ENCODE measurements around the gene TIMELESS.
"Not testable (repeated sequence)": the region's sequence is repeated elsewhere in the genome, so short reads cannot be mapped to it uniquely, and the experiment has no call there.

Gene TIMELESS

DNA sequence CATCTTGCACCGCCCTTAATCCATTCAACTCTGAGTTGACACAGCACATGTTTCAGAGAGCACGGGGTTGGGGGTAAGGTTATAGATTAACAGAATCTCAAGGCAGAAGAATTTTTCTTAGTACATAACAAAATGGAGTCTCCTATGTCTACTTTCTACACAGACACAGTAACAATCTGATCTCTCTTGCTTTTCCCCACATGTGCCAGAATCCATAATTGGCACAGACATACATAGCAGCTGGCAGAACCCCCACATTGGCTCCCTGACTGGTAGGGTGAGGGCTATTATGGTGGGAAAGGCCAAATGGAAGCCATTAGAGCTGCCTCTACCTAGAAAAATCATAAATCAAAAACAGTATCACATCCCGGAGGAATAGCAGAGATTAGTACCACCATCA, 48.1 kb downstream of the TIMELESS start:
- DNase-seq: not testable (repeated sequence)

DNA sequence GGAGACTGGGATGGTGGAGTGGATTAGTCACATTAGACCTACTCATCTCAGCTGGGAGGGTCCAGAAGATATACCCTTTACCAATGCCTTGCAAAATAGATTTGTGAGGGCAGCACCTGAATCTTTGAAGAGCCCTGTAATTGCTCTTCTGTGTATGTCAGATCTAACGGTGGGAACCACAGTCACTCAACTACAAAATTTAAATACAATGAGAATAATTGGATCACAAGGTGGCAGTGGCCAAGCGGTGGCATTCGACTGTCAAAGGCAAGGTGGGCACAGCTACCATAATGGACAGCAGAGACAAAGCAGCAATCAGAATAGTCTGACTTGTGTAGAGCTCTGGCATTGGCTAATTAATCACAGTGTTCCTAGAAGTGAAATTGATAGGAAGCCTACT, 49.8 kb downstream of the TIMELESS start:
- DNase-seq: not testable (repeated sequence)

DNA sequence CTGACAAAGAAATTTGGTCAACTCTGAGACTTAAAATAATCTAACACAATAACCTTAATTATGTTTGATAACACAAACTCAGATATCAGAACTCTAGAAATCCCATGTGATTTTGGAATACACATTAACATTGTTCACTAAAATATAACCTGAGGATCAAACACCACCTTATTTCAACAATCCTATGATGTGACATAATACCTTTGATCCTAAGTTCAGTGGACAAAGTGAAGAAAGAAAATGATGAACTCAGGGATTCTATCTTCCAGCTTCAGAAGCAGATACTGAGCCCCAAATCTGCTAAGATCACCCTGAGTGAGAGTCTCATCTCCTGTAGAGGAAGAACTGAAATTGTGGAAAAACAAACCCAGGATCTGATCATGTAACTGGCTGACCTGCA, 50.9 kb downstream of the TIMELESS start:
- DNase-seq: no peak

DNA sequence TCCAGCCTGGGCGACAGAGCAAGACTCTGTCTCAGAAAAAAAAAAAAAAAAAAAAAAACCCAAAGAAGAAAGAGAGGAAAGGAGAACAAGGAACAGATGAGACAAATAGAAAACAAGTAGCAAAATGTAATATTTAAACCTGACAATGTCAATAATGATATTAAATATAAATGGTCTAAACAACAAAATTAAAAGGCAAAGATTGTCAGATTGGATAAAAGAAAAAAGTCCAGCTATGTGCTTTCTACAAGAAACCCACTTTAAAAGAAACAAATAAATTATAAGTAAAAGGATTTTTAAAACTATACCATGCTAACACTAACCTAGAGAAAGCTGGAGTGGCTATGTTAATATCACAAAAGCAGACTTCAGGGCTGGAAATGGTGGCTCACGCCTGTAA, 56.9 kb downstream of the TIMELESS start:
- no peak for DNase-seq

DNA sequence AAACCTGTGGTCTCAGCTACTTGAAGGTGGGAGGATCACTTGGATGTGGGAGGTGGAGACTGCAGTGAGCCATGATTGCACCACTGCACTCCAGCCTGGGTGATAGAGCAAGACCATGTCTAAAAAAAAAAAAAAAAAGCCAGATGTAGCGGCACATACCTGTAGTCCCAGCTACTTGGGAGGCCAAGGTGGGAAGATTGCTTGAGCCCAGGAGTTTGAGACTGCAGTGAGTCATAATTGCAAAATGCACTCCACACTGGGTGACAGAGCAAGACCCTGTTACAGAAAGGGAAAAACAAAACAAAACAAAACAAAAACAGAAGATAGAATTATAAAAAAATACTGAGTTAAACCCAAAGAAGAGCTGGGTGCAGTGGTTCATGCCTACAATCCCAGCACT, 57.5 kb downstream of the TIMELESS start:
- DNase-seq: no peak

DNA sequence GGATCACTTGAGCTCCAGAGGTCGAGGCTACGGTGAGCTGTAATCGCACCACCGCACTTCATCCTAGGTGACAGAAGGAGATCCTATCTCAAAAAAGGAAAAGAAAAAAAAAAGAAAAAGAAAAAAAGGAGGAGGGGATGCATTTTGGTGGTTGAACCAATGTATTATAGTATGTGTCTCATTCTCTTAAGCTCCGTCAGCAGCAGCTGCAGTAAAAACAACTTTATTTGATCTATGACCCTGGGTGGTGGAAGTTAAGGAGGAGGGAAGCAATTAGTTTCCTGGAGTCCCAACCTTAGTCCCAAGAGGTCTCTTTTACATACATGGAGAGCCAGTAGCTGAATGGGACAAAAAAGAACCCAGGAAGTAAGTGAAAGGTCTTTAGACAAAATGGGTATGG, 59.8 kb downstream of the TIMELESS start:
- no peak for DNase-seq

DNA sequence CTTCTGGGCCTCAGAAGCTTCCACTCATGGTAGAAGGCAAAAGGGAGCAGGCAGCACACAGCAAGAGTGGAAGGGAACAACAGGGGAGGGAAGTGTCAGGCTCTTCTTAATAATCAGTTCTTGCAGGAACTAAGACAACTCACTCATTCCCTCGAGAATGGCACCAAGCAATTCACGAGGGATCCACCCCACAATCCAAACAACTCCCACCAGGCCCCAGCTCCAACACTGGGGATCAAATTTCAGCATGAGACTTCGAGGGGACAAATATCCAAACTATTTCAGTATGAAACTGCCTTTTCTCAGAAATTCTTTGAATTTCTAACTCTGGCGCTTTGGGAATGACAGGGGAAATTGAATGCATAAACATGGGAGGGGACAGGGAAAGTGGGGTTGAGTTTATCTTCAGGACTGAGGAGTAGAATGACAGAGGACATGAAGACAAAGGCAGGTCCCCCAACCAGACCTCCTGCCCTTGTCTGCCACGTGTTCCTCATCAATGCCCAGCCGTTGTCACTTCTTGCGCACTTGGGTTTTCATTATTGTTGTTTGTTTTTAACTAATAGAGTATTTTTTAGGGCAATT, 62.0 kb downstream of the TIMELESS start:
- no peak for DNase-seq

DNA sequence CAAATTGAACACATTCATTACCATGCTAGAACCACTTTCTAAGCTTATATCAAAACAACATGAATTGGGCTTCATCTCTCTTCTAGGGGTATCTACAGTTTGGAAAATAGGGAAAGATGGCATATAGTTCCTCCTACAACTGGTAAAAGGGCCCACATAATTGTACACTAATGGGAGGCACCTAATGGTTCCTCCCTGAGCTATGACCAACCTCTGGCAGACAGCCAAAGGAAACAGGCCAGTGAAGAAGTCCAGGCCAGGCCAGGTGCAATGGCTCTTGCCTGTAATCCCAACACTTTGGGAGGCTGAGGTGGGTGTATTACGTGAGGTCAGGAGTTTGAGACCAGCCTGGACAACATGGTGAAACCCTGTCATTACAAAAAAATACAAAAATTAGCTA, 63.4 kb downstream of the TIMELESS start:
- no peak for DNase-seq

DNA sequence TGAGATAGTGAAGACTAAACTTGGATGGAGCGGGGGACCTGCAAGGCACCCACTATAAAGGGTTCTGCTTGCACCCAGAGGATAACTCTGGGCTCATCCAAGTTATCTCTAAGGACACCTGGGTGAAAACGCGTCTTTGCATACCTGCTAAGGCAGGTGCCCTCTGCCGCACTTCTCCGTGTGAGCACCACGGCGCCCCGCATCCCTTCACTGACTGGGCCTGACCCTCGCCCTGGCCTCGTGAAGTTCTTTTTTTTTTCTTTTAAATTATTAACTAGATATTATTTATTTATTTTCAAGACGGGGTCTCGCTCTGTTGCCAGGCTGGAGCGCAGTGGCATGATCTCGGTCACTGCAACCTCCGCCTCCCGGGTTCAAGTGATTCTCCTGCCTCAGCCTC, 66.6 kb downstream of the TIMELESS start:
- no peak for DNase-seq

DNA sequence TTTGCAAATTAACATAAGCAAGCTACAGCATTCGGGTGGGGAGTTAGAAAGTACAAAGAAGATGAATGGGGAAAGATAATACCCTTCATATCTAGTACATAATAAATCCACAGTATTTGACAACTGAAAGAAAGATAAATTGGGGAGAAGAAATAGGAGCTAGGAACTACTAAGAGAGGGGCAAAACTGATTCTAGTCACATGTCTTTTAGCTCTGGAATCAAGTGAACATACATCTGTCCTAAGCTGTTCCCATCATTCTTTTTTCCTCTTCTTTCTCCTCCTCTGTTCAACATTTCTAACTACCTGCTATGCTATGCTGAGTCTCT, 71.3 kb downstream of the TIMELESS start:
- DNase-seq: no peak

DNA sequence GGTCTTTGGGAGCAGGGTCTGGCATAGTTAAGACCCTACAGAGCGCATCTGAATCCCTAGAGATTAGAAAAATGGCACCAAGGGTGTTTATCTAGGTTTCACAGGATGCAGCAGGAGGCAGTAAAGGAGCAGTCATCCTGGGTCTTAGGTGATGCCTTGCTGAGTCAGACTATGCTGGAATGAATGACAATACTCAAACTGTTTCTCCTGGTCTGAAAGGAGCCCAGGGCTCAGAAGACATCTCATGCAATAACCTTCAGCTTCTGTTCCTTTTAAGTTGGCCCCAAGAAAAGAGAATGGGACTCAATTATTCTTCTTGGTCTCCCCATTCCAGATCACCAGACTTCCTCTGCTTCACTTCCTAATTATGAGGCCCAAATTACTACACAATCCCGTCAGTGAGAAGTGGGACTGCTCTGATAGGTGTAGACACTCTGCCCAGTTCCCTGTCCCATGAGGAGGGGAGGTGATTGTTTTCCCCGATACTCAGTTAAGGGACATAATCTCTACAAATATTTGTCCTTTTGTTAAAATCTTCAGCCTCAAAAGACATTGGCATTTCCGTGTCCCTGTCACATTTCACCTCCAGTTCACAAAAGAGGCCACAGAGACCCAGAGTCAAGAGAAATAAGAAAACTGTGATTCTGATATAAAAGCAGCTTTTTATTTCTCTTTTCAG, 71.8 kb downstream of the TIMELESS start:
- DNase-seq: no peak

DNA sequence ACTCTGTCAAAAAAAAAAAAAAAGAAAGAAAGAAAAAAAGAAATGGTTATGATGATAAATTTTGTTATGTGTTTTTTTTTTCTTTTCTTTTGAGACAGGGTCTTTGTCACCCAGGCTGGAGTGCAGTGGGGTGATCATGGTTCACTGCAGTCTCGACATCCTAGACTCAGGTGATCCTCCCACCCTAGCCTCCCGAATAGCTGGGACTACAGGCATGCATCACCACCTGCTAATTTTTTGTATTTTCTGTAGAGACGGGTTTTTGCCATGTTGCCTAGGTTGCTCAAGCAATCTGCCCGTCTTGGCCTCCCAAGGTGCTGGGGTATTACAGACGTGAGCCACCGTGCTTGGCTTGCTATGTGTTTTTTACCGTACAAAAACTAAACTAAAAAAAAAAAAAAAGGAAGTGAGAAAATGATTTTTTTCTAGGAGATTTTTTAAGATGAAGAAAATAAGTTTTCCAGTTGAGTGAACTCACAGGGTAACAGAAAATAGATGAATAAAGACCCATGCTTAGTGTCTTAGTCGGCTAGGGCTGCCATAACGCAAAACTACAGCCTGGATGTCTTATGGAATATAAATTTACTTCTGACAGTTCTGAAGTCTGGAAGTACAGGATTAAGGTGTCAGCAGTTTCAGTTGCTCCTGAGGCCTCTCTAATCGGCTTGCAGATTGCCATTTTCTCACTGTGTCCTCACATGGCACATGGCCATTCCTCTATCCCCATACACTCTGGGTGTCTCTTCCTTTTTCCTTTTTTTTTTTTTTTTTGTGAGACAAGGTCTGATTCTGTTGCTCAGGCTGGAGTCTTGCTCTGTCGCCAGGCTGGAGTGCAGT, 73.4 kb downstream of the TIMELESS start:
- no peak for DNase-seq

DNA sequence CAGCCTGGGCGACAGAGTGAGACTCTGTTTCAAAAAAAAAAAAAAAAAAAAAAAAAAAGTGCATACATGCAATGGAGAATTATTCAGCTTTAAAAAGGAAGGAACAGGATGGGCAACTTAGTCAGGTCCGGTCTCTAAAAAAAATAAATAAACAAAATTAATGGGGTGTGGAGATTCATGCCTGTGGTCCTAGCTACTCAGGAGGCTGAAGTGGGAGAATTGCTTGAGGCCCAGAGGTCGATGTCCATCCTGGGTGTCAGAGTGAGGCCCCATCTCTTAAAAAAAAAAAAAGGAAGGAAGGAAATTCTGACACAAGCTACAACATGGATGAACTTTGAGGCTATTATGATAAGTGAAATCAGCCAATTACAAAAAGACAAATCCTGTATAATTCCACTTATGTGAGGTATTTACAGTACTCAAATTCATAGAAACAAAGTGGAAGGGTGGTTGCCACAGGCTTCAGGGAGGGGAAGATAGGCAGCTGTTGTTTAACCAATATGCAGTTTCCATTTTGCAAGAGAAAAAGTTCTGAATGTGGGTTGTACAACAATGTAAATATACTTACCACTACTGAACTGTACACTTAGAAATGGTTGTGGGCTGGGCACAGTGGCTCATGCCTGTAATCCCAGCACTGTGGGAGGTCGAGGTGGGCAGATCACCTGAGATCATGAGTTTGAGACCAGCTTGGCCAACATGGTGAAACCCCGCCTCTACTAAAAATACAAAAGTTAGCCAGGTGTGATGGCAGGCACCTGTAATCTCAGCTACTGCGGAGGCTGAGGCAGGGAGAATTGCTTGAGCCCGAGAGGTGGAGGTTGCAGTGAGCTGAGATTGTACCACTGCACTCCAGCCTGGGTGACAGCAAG, 74.3 kb downstream of the TIMELESS start:
- DNase-seq: no peak

DNA sequence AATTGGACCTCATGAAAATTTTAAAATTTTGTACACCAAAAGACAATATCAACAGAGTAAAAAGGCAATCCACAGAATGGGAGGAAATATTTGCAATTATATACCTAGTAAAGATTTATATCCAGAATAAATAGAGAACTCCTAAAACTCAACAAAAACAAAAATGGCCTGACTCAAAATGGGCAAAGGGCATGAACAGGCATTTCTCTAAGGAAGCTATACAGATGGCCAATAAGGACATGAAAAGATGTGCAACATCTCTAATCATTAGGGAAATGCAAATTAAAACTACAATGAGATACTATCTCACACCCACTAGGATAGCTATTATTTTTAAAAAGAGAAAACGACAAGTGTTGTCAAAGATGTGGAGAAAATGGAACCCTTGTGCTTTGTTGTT, 75.7 kb downstream of the TIMELESS start:
- DNase-seq: no peak

DNA sequence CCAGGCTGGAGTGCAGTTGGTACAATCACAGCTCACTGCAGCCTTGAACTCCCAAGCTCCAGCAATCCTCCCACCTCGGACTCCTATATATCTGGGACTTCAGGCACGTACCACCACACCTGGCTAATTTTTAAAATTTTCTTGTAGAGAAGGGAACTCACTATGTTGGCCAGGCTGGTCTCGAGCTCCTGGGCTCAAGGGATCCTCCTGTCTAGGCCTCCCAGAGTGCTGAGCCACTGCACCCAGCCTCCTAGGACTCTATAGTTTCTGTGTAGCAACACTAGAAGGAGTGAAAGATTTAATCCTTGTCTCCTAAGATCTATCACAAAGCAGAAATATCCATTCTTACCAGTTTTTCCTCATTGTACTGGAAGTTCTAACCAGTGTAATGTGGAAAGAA, 82.3 kb downstream of the TIMELESS start:
- DNase-seq: no peak
